ENCODE measurements around the gene GALNT16.

GRCh38 chr14:69315301-69315700 lies 55.3 kb downstream of the GALNT16 start:
- no peak for TF ChIP-seq CTCF (IDR thresholded peaks at IDR 0.05)
- no peak for TF ChIP-seq POLR2A (IDR thresholded peaks at IDR 0.05)
- no peak for TF ChIP-seq POLR2AphosphoS5 (IDR thresholded peaks at IDR 0.05)

All from suprapubic skin (tissue), 4 donors.